ENCODE measurements around the gene PET100.

The PET100 gene

GRCh38 chr19:7645656-7646425 lies 16.2 kb downstream of the PET100 start:
- no peaks in the 10 kb centered on the region for H3K36me3 ChIP-seq (ENCODE audit: control insufficient read depth in 1 of 2, insufficient read depth in 2 of 2, low read length in 2 of 2)

GRCh38 chr19:7646426-7646700 lies 16.8 kb downstream of the PET100 start:
- peaks cover 4% of the 10 kb centered on the region for H3K27me3 ChIP-seq (ENCODE audit: low read depth, low read length)
- no peaks in the 10 kb centered on the region for H3K9me3 ChIP-seq (ENCODE audit: control insufficient read depth in 1 of 2, low read length in 2 of 2)
- H3K4me1 ChIP-seq (ENCODE audit: control insufficient read depth in 1 of 2, insufficient read depth in 2 of 2, low read length in 2 of 2) = no peaks in the 10 kb centered on the region
- no peak overlapping the region for H3K4me3 ChIP-seq (ENCODE audit: low read depth in 1 of 2, low read length in 2 of 2)
- H3K27ac ChIP-seq (ENCODE audit: low read length) = no peak overlapping the region
- no peaks in the 10 kb centered on the region for H3K36me3 ChIP-seq (ENCODE audit: control insufficient read depth in 1 of 2, insufficient read depth in 2 of 2, low read length in 2 of 2)

More at GRCh38 chr19:7645656-7646425, 16.2 kb downstream of the PET100 start:
- H3K9me3 ChIP-seq (ENCODE audit: control insufficient read depth in 1 of 2, low read length in 2 of 2) = no peaks in the 10 kb centered on the region
- no peaks in the 10 kb centered on the region for H3K4me1 ChIP-seq (ENCODE audit: control insufficient read depth in 1 of 2, insufficient read depth in 2 of 2, low read length in 2 of 2)
- H3K27ac ChIP-seq (ENCODE audit: low read length) = no peak overlapping the region
- no peak overlapping the region for H3K4me3 ChIP-seq (ENCODE audit: low read depth in 1 of 2, low read length in 2 of 2)
- peaks cover 4% of the 10 kb centered on the region for H3K27me3 ChIP-seq (ENCODE audit: low read depth, low read length)

DNA sequence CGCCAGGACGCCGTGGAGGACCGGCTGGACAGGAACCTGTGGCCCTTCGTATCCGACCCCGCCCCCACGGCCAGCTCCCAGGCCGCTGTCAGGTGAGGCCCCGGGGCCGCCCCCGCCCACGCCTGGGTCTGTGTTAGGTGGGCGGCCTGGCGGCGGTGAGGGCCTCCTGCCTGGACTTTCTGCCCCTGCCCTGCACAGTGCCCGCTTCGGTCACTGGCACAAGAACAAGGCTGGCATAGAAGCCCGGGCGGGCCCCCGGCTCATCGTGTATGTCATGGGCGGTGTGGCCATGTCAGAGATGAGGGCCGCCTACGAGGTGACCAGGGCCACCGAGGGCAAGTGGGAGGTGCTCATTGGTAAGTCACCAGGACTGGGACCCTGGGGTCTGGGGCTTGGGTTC lies 17.6 kb downstream of the PET100 start:
- Histone ChIP-seq H3K27me3 (ENCODE audit: low read depth, low read length) (peaks cover 4% of the 10 kb centered on the region), H3K9me3 (ENCODE audit: control insufficient read depth in 1 of 2, low read length in 2 of 2) (no peaks in the 10 kb centered on the region), H3K36me3 (ENCODE audit: control insufficient read depth in 1 of 2, insufficient read depth in 2 of 2, low read length in 2 of 2) (no peaks in the 10 kb centered on the region), H3K4me3 (ENCODE audit: low read depth in 1 of 2, low read length in 2 of 2) (no peak overlapping the region), H3K4me1 (ENCODE audit: control insufficient read depth in 1 of 2, insufficient read depth in 2 of 2, low read length in 2 of 2) (no peaks in the 10 kb centered on the region), H3K27ac (ENCODE audit: low read length) (no peak overlapping the region)

GRCh38 chr19:7648265-7649014 lies 18.8 kb downstream of the PET100 start:
- H3K27ac ChIP-seq (ENCODE audit: low read length) = no peak overlapping the region
- no peak overlapping the region for H3K4me3 ChIP-seq (ENCODE audit: low read depth in 1 of 2, low read length in 2 of 2)
- H3K9me3 ChIP-seq (ENCODE audit: control insufficient read depth in 1 of 2, low read length in 2 of 2) = no peaks in the 10 kb centered on the region
- H3K27me3 ChIP-seq (ENCODE audit: low read depth, low read length) = no peaks in the 10 kb centered on the region
- no peaks in the 10 kb centered on the region for H3K36me3 ChIP-seq (ENCODE audit: control insufficient read depth in 1 of 2, insufficient read depth in 2 of 2, low read length in 2 of 2)
- no peaks in the 10 kb centered on the region for H3K4me1 ChIP-seq (ENCODE audit: control insufficient read depth in 1 of 2, insufficient read depth in 2 of 2, low read length in 2 of 2)

GRCh38 chr19:7650148-7650547 lies 20.6 kb downstream of the PET100 start:
- no peak overlapping the region for H3K27ac ChIP-seq (ENCODE audit: low read length)
- no peaks in the 10 kb centered on the region for H3K36me3 ChIP-seq (ENCODE audit: control insufficient read depth in 1 of 2, insufficient read depth in 2 of 2, low read length in 2 of 2)
- no peaks in the 10 kb centered on the region for H3K9me3 ChIP-seq (ENCODE audit: control insufficient read depth in 1 of 2, low read length in 2 of 2)
- H3K4me3 ChIP-seq (ENCODE audit: low read depth in 1 of 2, low read length in 2 of 2) = no peak overlapping the region
- H3K27me3 ChIP-seq (ENCODE audit: low read depth, low read length) = no peaks in the 10 kb centered on the region
- H3K4me1 ChIP-seq (ENCODE audit: control insufficient read depth in 1 of 2, insufficient read depth in 2 of 2, low read length in 2 of 2) = no peaks in the 10 kb centered on the region

- Histone ChIP-seq H3K9me3 (ENCODE audit: control insufficient read depth in 1 of 2, low read length in 2 of 2) (no peaks in the 10 kb centered on the region), H3K27ac (ENCODE audit: low read length) (no peak overlapping the region), H3K4me3 (ENCODE audit: low read depth in 1 of 2, low read length in 2 of 2) (peak overlapping the region; percentile 23 to 48), H3K36me3 (ENCODE audit: control insufficient read depth in 1 of 2, insufficient read depth in 2 of 2, low read length in 2 of 2) (no peaks in the 10 kb centered on the region), H3K27me3 (ENCODE audit: low read depth, low read length) (no peaks in the 10 kb centered on the region), H3K4me1 (ENCODE audit: control insufficient read depth in 1 of 2, insufficient read depth in 2 of 2, low read length in 2 of 2) (no peaks in the 10 kb centered on the region)
Measured at GRCh38 chr19:7652061-7652641, 22.6 kb downstream of the PET100 start.

GRCh38 chr19:7654401-7654800 lies 24.8 kb downstream of the PET100 start:
- no peaks in the 10 kb centered on the region for H3K36me3 ChIP-seq (ENCODE audit: control insufficient read depth in 1 of 2, insufficient read depth in 2 of 2, low read length in 2 of 2)
- no peak overlapping the region for H3K4me3 ChIP-seq (ENCODE audit: low read depth in 1 of 2, low read length in 2 of 2)
- no peaks in the 10 kb centered on the region for H3K27me3 ChIP-seq (ENCODE audit: low read depth, low read length)
- H3K9me3 ChIP-seq (ENCODE audit: control insufficient read depth in 1 of 2, low read length in 2 of 2) = no peaks in the 10 kb centered on the region
- no peak overlapping the region for H3K27ac ChIP-seq (ENCODE audit: low read length)
- H3K4me1 ChIP-seq (ENCODE audit: control insufficient read depth in 1 of 2, insufficient read depth in 2 of 2, low read length in 2 of 2) = no peaks in the 10 kb centered on the region

DNA sequence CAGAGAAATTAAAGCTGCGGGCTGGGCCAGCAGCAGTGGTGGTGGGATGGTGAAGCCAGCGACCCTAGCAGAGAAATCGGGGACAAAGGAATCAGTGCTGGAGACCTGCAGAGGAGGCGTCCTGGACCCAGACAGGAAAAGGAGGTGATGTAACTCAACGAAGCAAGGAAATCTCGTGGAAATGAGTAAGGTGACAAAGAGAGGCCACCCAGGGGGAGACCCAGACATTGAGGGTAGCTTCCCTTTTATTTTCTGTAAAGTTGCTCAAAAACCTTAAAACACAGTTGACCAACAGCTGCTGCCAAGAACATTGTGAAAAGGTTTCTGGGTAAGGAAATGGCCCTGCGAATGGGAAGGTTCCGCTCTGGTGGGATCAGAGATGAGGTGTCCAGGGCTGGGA lies 26.0 kb downstream of the PET100 start:
- no peak overlapping the region for H3K27ac ChIP-seq (ENCODE audit: low read length)
- H3K36me3 ChIP-seq (ENCODE audit: control insufficient read depth in 1 of 2, insufficient read depth in 2 of 2, low read length in 2 of 2) = no peaks in the 10 kb centered on the region
- H3K4me1 ChIP-seq (ENCODE audit: control insufficient read depth in 1 of 2, insufficient read depth in 2 of 2, low read length in 2 of 2) = no peaks in the 10 kb centered on the region
- H3K9me3 ChIP-seq (ENCODE audit: control insufficient read depth in 1 of 2, low read length in 2 of 2) = no peaks in the 10 kb centered on the region
- H3K4me3 ChIP-seq (ENCODE audit: low read depth in 1 of 2, low read length in 2 of 2) = no peak overlapping the region
- H3K27me3 ChIP-seq (ENCODE audit: low read depth, low read length) = no peaks in the 10 kb centered on the region

DNA sequence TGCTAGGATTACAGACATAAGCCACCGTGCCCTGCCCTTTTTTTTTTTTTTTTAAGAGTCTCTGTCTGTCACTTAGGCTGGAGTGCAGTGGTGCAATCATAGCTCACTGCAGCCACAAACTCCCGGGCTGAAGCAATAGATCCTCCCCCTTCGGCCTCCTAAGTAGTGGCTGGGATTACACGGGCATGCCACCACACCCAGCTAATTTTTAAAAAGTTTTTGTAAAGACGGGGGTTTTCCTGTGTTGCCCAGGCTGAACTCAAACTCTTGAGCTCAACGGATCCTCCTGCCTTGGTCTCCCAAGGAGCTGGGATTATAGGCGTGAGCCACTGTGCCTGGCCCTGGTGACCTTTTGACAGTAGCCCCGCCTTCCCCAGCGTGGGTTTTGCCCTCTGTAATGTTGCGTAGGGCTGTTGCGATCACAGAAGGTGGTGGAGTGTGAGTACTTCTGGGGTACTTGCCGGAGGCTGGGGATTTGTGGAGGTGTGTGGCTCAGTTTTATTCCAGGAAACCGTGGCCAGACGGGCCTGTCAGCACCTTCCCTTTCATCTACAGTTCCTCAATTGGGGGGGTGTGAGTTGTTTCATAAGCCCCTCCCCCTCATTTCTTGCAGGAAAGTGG lies 27.6 kb downstream of the PET100 start:
- H3K9me3 ChIP-seq (ENCODE audit: control insufficient read depth in 1 of 2, low read length in 2 of 2) = no peaks in the 10 kb centered on the region
- no peaks in the 10 kb centered on the region for H3K27me3 ChIP-seq (ENCODE audit: low read depth, low read length)
- H3K36me3 ChIP-seq (ENCODE audit: control insufficient read depth in 1 of 2, insufficient read depth in 2 of 2, low read length in 2 of 2) = no peaks in the 10 kb centered on the region
- no peak overlapping the region for H3K27ac ChIP-seq (ENCODE audit: low read length)
- no peak overlapping the region for H3K4me3 ChIP-seq (ENCODE audit: low read depth in 1 of 2, low read length in 2 of 2)
- no peaks in the 10 kb centered on the region for H3K4me1 ChIP-seq (ENCODE audit: control insufficient read depth in 1 of 2, insufficient read depth in 2 of 2, low read length in 2 of 2)

DNA sequence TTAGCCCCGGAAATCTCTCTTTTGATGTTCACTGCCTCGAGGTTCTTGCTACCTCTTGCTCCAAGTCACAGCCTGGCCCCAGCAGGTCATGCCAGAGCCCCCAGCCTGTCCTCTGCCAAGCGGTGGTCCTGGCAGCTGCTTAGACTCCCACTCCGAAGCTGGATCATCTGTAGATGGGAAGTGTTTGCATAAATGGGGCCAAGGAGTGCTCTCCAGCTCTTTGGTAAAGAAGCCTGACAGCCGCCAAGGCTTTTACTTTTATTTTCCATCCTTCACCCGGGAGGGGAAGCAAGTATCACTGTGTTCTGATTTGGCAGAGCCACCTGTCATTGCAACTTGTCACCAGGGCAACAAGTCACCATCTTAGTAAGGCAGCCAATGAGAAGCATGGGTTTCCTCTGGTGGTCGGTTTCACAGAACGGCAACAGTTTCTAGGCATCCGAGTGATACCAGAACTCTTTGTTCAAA lies 28.7 kb downstream of the PET100 start:
- H3K36me3 ChIP-seq (ENCODE audit: control insufficient read depth in 1 of 2, insufficient read depth in 2 of 2, low read length in 2 of 2) = no peaks in the 10 kb centered on the region
- H3K4me1 ChIP-seq (ENCODE audit: control insufficient read depth in 1 of 2, insufficient read depth in 2 of 2, low read length in 2 of 2) = no peaks in the 10 kb centered on the region
- H3K27ac ChIP-seq (ENCODE audit: low read length) = no peak overlapping the region
- H3K27me3 ChIP-seq (ENCODE audit: low read depth, low read length) = no peaks in the 10 kb centered on the region
- no peak overlapping the region for H3K4me3 ChIP-seq (ENCODE audit: low read depth in 1 of 2, low read length in 2 of 2)
- no peaks in the 10 kb centered on the region for H3K9me3 ChIP-seq (ENCODE audit: control insufficient read depth in 1 of 2, low read length in 2 of 2)

DNA sequence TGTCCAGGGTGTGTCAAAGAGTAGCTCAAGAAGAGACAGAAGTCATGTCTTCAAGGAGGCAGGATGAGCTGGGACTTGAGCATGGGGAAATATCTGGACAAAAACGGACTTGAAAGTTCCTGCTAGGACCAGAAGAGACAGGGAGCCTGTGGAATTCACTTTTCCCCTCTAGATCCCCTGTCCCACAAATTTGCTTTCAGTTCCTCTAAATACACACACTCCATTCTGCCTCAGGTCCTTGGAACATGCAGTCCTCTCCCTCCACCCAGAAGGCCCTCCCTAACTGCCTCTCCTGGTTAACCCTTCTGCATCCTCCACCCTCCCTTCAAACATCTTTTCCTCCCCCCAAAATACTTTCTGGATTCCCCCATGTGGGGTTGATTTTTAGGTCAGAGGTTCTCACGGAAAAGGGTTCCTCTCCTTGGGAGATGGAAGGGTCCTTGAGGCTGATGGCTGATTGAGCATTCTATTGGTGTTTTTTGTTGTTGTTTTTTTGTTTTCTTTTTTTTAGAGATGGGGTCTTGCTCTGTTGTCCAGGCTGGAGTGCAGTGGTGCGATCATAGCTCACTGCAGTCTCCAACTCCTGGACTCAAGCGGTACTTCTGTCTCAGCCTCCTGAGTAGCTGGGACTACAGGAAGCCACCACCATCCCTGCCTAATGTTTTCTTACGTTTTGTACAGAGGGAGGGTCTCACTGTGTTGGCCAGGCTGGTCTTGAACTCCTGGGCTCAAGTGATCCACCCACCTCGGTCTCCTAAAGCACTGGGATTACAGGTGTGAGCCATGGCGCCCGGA lies 32.3 kb downstream of the PET100 start:
- Histone ChIP-seq H3K9me3 (ENCODE audit: control insufficient read depth in 1 of 2, low read length in 2 of 2) (no peaks in the 10 kb centered on the region), H3K4me1 (ENCODE audit: control insufficient read depth in 1 of 2, insufficient read depth in 2 of 2, low read length in 2 of 2) (no peaks in the 10 kb centered on the region), H3K36me3 (ENCODE audit: control insufficient read depth in 1 of 2, insufficient read depth in 2 of 2, low read length in 2 of 2) (no peaks in the 10 kb centered on the region), H3K27me3 (ENCODE audit: low read depth, low read length) (no peaks in the 10 kb centered on the region), H3K4me3 (ENCODE audit: low read depth in 1 of 2, low read length in 2 of 2) (no peak overlapping the region), H3K27ac (ENCODE audit: low read length) (no peak overlapping the region)
